Stomach (tissue), 9 donors: Measurements from ENCODE around the gene COMTD1. TPM values are rescaled to one million over a fixed set of nuclear protein-coding genes. Genes with fewer than 3 reads are reported as not detected.

Experiments used
- DNase-seq, 2 donors: peaks; one replicate each; pipeline versions ENCODE4 v3.0.0 to v3.0.0-alpha.2; 2013 to 2019
- H3K27ac ChIP-seq, 5 donors: fragments of 200-600 bp in 4 of 5; sonication (generic) in 4 of 5; one replicate each; pipeline ENCODE4 v1.5.1; 2013 to 2019; ENCODE audit warnings: mild to moderate bottlenecking in 1 of 5, moderate library complexity in 1 of 5
- H3K27me3 ChIP-seq, 3 donors: fragments of 200-600 bp; sonication (generic); one replicate each; pipeline ENCODE4 v1.5.1; 2017 to 2019; ENCODE audit warnings: mixed run types in 1 of 3
- H3K36me3 ChIP-seq, 4 donors: fragments of 200-600 bp; sonication (generic); 1 replicate in 3 of 4; 2 replicates in 1 of 4; pipeline ENCODE4 v1.5.1; 2016 to 2019
- H3K4me1 ChIP-seq, 4 donors: fragments of 200-600 bp; sonication (generic); one replicate each; pipeline ENCODE4 v1.5.1; 2016 to 2019
- H3K4me3 ChIP-seq, 4 donors: fragments of 200-600 bp; sonication (generic) in 3 of 4; one replicate each; pipeline ENCODE4 v1.5.1; 2016 to 2019; ENCODE audit warnings: mild to moderate bottlenecking in 1 of 4
- H3K9me3 ChIP-seq, 4 donors: fragments of 200-600 bp; sonication (generic); one replicate each; pipeline ENCODE4 v1.5.1; 2016 to 2019
- EP300 ChIP-seq: sonication (generic); formaldehyde crosslinking; IDR thresholded peaks from one replicate; pipeline ENCODE4 v1.6.1; 2017; ENCODE audit warnings: antibody characterized with exemption
- POLR2A ChIP-seq, 4 donors: fragments of 450-650 bp; IDR thresholded peaks; one replicate each; pipeline ENCODE4 v1.6.1; 2016; ENCODE audit warnings: antibody characterized with exemption in 4 of 4, control low read depth in 2 of 4, mild to moderate bottlenecking in 1 of 4, moderate library complexity in 1 of 4
- POLR2AphosphoS5 ChIP-seq, 3 donors: sonication (generic); formaldehyde crosslinking; IDR thresholded peaks; one replicate each; pipeline ENCODE4 v1.6.1; 2016; ENCODE audit warnings: antibody characterized with exemption in 3 of 3
- WGBS, 5 donors: extraction: QIAGEN DNeasy Blood & Tissue Kit in 3 of 5; methylation state at CpG; one replicate each; pipeline versions ENCODE4 v1.1.5 to v1.1.7; 2013 to 2018; 5-methylcytosine and 5-hydroxymethylcytosine counted together
- intact Hi-C: fragments of 100-400 bp; cut with DNase I; formaldehyde crosslinking; loops from one replicate; pipeline ENCODE4 v1.15.1; 2023; ENCODE audit warnings: low total_unique reads
- polyA plus RNA-seq, 3 donors: library from polyadenylated mRNA; stranded (reverse); fragments of 200-250 nt; gene quantifications; one replicate each; pipeline ENCODE4 v1.2.3, GENCODE V29; 2013
- total RNA-seq, 5 donors: library from RNA; depleted of rRNA; stranded (reverse); fragments of >200 nt; gene quantifications; one replicate each; pipeline versions ENCODE4 v1.1.0 to v1.2.3, GENCODE V29; 2014 to 2016
- TF ChIP-seq, protein P1 (sequence below), 7 experiments: fragments of 450-650 bp in 4 of 7; fragments of 200-600 bp in 3 of 7; sonication (generic) in 3 of 7; IDR thresholded peaks; one replicate each; pipeline ENCODE4 v1.5.1; 2016 to 2019; ENCODE audit warnings: antibody characterized with exemption in 7 of 7, control low read depth in 2 of 7, mild to moderate bottlenecking in 1 of 7
- donor health status: healthy with polysubstance abuse.
- donor health status: Bipolar disorder and iron deficiency.
- donor health status: healthy.

Gene COMTD1
- total and polyA plus RNA-seq, 8 donors, result 15.4 to 446 (median 119) TPM

DNA sequence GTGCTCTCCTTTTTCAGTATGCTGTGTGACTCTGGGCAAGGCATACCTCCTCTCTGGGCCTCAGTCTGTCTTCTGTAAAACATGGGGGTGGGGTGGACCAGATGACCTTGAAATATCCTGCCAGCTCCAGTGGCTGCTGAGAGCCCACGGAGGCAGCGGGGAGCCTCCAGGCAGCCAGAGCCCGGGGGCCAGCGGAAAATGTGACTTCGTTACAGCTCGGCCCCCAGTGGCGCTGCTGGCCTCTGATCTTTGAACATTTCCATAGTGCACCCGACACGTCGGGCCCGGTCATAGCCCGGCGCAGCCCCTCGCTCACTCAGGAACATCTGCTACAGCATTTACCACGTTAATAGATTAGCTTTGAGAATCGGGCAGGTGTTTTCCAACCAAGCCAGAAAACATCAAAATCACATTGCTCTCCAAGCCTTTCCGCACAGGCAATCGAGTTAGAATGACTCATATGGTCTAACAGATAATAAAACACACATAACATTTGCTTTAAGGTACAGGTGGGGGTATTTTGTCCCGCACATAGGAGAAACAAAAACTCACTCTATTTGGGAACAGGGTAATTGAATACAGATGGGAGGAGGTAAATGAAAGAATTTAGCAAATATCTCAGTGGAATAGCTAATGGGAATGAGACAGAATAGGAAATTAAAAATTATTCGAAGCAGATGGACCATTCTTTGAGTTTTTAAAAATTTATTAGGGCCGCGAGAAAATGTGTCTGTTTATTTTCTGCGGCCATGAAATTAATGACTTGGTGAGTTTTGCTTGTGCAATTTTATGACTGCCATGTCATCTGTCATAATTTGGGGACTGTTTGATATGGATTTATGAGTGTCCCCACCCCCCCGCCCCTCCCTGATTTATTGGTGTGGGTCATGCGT, 26.3 kb upstream of the COMTD1 start:
- intact Hi-C loops, result no loop called here
- H3K4me3 ChIP-seq, result no peak overlapping the region

DNA sequence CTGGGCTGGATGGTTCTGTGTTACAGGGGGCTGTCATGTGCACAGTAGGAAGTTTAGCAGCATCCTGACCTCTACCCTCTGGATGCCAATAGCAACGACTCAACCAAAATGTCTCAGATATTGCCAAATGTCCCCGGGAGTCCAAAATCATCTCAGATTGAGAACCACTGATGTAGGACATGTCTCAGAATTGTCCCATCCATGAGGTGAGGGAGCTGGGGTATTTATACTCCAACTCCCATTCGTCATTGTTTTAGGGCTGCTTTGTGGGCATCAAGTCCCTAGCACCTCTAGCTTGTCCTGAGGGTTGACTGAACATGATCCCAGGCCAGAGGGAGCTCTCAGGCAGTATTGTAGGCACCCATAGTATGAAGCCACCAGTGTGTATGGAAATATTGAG, 25.2 kb upstream of the COMTD1 start:
- no peaks in the 10 kb centered on the region for H3K36me3 ChIP-seq
- WGBS, 5 donors, result 48 to 80% (median 64%) methylated on average over 3 of the region's 3 CpGs
- H3K4me3 ChIP-seq, result no peak overlapping the region
- intact Hi-C loops, result no loop called here
- no peaks in the 10 kb centered on the region for H3K27me3 ChIP-seq
- no peak for TF ChIP-seq EP300
- TF ChIP-seq POLR2AphosphoS5 (IDR thresholded peaks at IDR 0.05), result no peak
- TF ChIP-seq, protein P1, sequence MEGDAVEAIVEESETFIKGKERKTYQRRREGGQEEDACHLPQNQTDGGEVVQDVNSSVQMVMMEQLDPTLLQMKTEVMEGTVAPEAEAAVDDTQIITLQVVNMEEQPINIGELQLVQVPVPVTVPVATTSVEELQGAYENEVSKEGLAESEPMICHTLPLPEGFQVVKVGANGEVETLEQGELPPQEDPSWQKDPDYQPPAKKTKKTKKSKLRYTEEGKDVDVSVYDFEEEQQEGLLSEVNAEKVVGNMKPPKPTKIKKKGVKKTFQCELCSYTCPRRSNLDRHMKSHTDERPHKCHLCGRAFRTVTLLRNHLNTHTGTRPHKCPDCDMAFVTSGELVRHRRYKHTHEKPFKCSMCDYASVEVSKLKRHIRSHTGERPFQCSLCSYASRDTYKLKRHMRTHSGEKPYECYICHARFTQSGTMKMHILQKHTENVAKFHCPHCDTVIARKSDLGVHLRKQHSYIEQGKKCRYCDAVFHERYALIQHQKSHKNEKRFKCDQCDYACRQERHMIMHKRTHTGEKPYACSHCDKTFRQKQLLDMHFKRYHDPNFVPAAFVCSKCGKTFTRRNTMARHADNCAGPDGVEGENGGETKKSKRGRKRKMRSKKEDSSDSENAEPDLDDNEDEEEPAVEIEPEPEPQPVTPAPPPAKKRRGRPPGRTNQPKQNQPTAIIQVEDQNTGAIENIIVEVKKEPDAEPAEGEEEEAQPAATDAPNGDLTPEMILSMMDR (IDR thresholded peaks at IDR 0.05), result no peak
- no peak for TF ChIP-seq POLR2A (IDR thresholded peaks at IDR 0.05)
- H3K27ac ChIP-seq, result no peak overlapping the region
- DNase-seq, result no peak
- H3K9me3 ChIP-seq, result no peaks in the 10 kb centered on the region
- H3K4me1 ChIP-seq, result peaks cover 0 to 22% (median 11%) of the 10 kb centered on the region in 4 donors

More for the DNA sequence above, 26.3 kb upstream of the COMTD1 start:
- peak overlapping the region in 4 of 5 donors; percentile 55 to 70 (median 61) for H3K27ac ChIP-seq
- TF ChIP-seq, protein P1 (IDR thresholded peaks at IDR 0.05), result no peak
- peak in 1 of 3 donors; percentile 33 for TF ChIP-seq POLR2AphosphoS5 (IDR thresholded peaks at IDR 0.05)
- H3K9me3 ChIP-seq, result no peaks in the 10 kb centered on the region
- 50 to 73% (median 63%) methylated on average over 23 to 25 of the region's 25 CpGs for WGBS, 5 donors
- no peaks in the 10 kb centered on the region for H3K27me3 ChIP-seq
- peak in 1 of 2 donors; percentile 79 for DNase-seq
- peaks cover 0 to 22% (median 11%) of the 10 kb centered on the region in 4 donors for H3K4me1 ChIP-seq
- no peaks in the 10 kb centered on the region for H3K36me3 ChIP-seq

DNA sequence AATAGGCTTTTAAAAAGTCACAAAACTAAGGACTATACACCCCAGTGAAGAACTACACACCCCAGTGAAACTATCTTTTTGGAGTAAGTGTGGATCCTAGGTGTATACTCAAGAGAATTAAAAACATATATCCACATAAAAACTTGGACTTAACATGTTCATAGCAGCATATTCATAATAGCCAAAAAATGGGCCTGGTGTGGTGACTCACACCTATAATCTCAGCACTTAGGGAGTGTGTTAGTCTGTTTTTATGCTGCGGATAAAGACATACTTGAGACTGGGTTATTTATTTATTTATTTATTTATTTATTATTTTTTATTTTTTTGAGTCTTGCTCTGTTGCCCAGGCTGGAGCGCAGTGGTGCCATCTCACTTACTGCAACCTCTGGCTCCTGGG, 19.0 kb upstream of the COMTD1 start:
- DNase-seq, result no peak
- 96 to 100% (median 98%) methylated on average over 2 of the region's 2 CpGs for WGBS, 5 donors

More for the DNA sequence above, 19.0 kb upstream of the COMTD1 start:
- intact Hi-C loops, result no loop called here
- Histone ChIP-seq H3K4me1 (no peaks in the 10 kb centered on the region), H3K4me3 (no peak overlapping the region), H3K27ac (no peak overlapping the region), H3K27me3 (no peaks in the 10 kb centered on the region), H3K9me3 (peaks cover 0 to 24% (median 13%) of the 10 kb centered on the region in 4 donors), H3K36me3 (no peaks in the 10 kb centered on the region)
- TF ChIP-seq EP300 (no peak), POLR2A (IDR thresholded peaks at IDR 0.05) (no peak), POLR2AphosphoS5 (IDR thresholded peaks at IDR 0.05) (no peak)
- TF ChIP-seq, protein P1 (IDR thresholded peaks at IDR 0.05), result no peak
